ENCODE data around the gene CAT.

Gene CAT

DNA sequence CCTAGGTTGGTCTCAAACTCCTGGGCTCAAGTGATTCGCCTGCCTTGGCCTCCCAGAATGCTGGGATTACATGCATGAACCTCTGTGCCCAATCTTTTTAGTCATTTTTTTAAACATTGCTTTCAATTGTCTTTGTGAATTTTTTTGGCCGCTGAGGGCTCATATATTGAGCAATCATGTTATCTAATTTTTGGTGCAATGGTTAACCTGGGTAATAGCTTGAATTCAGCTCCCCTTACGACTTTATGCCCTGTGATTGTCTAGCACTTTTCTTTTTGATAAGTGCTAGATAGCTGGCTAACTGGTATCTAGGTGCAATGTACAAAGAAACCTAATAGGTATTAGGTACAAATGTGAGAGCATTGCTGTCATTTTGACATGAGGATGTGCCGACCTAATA, 35.3 kb upstream of the CAT start:
- TF ChIP-seq, protein P1, sequence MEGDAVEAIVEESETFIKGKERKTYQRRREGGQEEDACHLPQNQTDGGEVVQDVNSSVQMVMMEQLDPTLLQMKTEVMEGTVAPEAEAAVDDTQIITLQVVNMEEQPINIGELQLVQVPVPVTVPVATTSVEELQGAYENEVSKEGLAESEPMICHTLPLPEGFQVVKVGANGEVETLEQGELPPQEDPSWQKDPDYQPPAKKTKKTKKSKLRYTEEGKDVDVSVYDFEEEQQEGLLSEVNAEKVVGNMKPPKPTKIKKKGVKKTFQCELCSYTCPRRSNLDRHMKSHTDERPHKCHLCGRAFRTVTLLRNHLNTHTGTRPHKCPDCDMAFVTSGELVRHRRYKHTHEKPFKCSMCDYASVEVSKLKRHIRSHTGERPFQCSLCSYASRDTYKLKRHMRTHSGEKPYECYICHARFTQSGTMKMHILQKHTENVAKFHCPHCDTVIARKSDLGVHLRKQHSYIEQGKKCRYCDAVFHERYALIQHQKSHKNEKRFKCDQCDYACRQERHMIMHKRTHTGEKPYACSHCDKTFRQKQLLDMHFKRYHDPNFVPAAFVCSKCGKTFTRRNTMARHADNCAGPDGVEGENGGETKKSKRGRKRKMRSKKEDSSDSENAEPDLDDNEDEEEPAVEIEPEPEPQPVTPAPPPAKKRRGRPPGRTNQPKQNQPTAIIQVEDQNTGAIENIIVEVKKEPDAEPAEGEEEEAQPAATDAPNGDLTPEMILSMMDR (IDR thresholded peaks at IDR 0.05; ENCODE audit: insufficient read depth, low read length, poor library complexity, severe bottlenecking) = no peak
- no peaks in the 10 kb centered on the region for H3K27me3 ChIP-seq (replicated peaks; ENCODE audit: control insufficient read depth, insufficient read depth, low read length)
- no peak for DNase-seq (ENCODE audit: extremely low read depth, insufficient read length)
- H3K36me3 ChIP-seq (ENCODE audit: control insufficient read depth, insufficient read depth, low read length) = no peaks in the 10 kb centered on the region
- H3K4me3 ChIP-seq (replicated peaks; ENCODE audit: low read depth, low read length) = no peak overlapping the region

- DNase-seq (ENCODE audit: extremely low read depth, insufficient read length) = no peak
- H3K27me3 ChIP-seq (replicated peaks; ENCODE audit: control insufficient read depth, insufficient read depth, low read length) = no peaks in the 10 kb centered on the region
- H3K4me3 ChIP-seq (replicated peaks; ENCODE audit: low read depth, low read length) = no peak overlapping the region
- no peaks in the 10 kb centered on the region for H3K36me3 ChIP-seq (ENCODE audit: control insufficient read depth, insufficient read depth, low read length)
- TF ChIP-seq, protein P1 (IDR thresholded peaks at IDR 0.05; ENCODE audit: insufficient read depth, low read length, poor library complexity, severe bottlenecking) = no peak
Observed at GRCh38 chr11:34404280-34404679, 34.5 kb upstream of the CAT start.

DNA sequence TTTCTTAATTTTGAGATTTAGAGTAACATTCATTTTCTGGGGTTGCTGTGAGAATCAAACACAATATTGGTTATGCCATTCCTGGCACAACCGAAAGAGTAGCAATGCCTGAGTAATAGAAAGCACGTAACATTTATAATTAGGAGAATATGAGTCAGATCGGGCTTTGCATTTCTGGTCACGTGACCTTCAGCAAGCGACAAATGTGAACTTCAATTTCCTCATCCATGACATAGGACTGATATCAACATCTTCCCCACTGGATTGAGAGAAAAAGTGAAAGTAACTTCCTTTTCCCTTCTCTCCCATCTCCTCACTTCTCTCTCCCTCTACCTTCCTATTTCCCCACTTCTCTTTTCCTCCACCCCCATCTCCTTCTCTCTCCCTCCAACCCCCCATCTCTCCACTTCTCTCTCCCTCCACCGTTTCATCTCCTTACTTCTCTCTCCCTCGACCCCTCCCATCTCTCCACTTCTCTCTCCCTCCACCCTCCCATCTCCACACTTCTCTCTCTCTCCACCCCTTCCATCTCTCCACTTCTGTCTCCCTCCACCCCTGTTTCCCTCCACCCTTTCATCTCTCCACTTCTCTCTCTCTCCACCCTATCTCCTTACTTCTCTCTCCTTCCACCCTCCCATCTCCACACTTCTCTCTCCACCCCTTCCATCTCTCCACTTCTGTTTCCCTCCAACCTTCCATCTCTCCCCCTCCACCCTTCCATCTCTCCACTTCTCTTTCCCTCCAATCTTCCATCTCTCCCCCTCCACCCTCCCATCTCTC, 33.5 kb upstream of the CAT start:
- no peaks in the 10 kb centered on the region for H3K36me3 ChIP-seq (ENCODE audit: control insufficient read depth, insufficient read depth, low read length)
- DNase-seq (ENCODE audit: extremely low read depth, insufficient read length) = peak; percentile 17
- H3K27me3 ChIP-seq (replicated peaks; ENCODE audit: control insufficient read depth, insufficient read depth, low read length) = no peaks in the 10 kb centered on the region
- TF ChIP-seq, protein P1 (IDR thresholded peaks at IDR 0.05; ENCODE audit: insufficient read depth, low read length, poor library complexity, severe bottlenecking) = no peak
- H3K4me3 ChIP-seq (replicated peaks; ENCODE audit: low read depth, low read length) = no peak overlapping the region

- TF ChIP-seq, protein P1 (IDR thresholded peaks at IDR 0.05; ENCODE audit: insufficient read depth, low read length, poor library complexity, severe bottlenecking) = no peak
- no peak overlapping the region for H3K4me3 ChIP-seq (replicated peaks; ENCODE audit: low read depth, low read length)
- no peak for DNase-seq (ENCODE audit: extremely low read depth, insufficient read length)
- no peaks in the 10 kb centered on the region for H3K36me3 ChIP-seq (ENCODE audit: control insufficient read depth, insufficient read depth, low read length)
- H3K27me3 ChIP-seq (replicated peaks; ENCODE audit: control insufficient read depth, insufficient read depth, low read length) = no peaks in the 10 kb centered on the region
Observed at GRCh38 chr11:34406413-34406812, 32.3 kb upstream of the CAT start.

DNA sequence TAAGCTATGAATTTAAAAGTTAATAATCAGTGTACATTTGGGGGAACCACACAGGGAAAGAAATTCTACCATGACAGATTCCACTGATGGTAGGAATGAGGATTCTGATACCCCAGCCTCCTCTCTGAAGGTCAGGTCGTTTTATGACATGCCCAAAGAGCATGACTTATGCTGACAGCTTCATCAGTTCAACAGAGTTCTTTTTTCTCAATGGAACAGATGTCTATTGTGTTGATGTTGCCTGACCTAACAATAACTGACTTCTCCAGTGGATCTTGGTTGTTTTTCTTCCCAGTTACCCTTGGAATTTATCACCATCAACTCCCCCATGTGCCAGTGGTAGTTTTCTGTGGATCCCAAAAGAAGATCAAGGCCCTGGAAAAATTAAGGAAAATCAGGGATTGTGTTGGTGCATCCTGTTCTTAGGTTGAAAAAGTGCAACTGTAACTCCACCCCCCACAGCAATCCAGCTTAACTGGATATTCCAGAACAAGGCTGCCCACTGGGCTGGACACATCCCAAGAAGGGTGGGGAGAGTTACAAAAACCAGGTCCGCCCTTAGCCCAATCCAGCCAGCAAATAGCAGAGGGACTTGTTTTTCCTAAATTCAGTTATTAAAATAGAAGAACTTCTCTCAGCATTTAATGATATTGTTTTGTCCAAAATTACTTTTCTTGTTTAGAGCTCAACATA, 31.5 kb upstream of the CAT start:
- H3K27me3 ChIP-seq (replicated peaks; ENCODE audit: control insufficient read depth, insufficient read depth, low read length) = no peaks in the 10 kb centered on the region
- H3K36me3 ChIP-seq (ENCODE audit: control insufficient read depth, insufficient read depth, low read length) = no peaks in the 10 kb centered on the region
- TF ChIP-seq, protein P1 (IDR thresholded peaks at IDR 0.05; ENCODE audit: insufficient read depth, low read length, poor library complexity, severe bottlenecking) = no peak
- no peak for DNase-seq (ENCODE audit: extremely low read depth, insufficient read length)
- H3K4me3 ChIP-seq (replicated peaks; ENCODE audit: low read depth, low read length) = no peak overlapping the region

All from GM06990 (cell line).